Stromal cell of bone marrow (primary cell): ENCODE measurements around the gene BCAS3.
A peak's percentile ranks its signal among the peaks of the same experiment; 100 is the strongest.
"Not testable (repeated sequence)": the region's sequence is repeated elsewhere in the genome, so short reads cannot be mapped to it uniquely, and the experiment has no call there.

ENCODE experiments used
- DNase-seq: peaks from one replicate; pipeline ENCODE4 v3.0.0-alpha.2; 2012; ENCODE audit warnings: low read depth

BCAS3 gene

DNA sequence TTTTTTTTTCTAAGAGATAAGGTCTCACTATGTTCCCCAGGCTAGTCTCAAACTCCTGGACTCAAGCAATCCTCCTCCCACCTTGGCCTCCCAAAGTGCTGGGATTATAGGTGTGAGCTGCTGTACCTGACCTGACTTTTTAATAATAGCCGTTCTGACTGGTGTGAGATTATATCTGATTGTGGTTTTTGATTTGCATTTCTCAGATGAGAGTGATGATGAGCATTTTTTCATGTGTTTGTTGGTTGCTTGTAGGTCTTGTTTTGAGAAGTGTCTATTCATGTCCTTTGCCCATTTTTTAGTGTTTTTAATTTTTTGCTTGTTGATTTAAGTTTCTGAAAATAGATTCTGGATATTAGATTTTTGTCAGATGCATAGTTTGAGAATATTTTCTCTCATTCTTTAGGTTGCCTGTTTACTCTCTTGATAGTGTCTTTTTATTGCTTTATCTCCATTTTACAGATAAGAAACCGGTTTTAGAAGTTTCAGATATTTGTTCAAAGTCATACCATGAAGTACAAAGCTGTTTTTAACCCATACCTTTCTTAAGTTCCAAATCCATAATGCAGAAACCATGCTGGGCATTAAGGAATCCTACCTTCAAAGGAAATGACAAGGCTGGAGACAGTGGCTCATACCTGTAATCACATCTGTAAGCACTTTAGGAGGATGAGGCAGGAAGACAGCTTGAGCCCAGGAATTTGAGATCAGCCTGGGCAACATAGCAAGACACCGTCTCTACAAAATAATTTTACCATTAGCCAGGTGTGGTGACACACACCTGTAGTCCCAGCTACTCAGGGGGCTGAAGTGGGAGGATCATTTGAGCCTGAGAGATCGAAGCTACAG, 553.5 kb downstream of the BCAS3 start:
- no peak for DNase-seq

DNA sequence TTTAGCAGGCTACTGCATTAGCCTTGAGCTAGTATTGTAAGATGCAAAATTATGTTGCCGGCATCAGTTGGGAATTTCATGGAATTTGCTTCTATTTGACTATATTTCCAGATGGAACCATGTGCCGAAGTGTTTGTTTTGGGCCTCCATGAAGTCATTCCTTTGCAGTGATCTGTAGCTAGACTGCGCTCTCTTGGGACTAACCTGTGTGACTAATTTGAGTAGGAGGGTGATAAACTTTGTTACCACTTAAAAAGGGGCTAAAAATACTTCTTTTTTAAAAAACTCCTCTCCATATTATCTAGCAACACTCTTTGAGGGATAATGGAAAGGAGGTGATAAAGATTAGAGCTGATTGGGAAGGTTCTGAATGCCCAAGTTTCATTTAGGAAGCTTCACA, 555.2 kb downstream of the BCAS3 start:
- DNase-seq: no peak

DNA sequence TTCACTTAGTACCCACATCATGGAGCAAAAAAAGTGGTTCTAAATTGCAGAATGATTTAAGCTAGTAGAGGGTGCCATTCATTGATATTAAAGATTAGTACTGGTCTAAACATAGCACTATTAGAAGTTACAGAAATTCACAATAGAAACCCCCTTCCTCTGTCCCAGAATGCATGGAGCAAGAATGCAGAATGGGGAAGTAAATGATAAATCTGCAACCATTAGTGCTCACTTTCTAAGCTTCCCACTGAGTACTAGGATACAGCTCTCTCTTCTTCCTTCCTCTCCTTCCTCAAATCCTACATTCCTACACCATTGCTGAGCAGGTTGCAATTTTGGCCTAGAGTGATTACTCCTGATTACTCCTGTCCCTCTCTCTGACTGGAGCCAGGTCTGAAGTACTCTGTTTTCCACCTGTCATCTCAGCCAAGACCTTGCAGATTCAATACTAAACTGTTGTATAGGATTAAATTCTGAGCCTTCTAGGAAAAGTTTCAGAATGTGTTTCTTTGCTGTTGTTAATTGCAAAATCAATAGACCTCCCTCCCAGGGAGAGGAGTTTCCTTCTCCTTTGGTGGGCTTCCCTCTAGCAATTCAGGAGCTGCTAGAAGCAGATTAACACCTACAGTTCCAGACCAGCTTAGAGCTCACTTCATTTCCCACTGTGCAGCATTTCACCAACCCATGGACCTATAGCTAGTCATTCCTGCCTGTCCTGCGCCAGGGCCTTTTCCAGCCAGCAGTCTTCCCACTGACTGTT, 556.5 kb downstream of the BCAS3 start:
- DNase-seq: no peak

DNA sequence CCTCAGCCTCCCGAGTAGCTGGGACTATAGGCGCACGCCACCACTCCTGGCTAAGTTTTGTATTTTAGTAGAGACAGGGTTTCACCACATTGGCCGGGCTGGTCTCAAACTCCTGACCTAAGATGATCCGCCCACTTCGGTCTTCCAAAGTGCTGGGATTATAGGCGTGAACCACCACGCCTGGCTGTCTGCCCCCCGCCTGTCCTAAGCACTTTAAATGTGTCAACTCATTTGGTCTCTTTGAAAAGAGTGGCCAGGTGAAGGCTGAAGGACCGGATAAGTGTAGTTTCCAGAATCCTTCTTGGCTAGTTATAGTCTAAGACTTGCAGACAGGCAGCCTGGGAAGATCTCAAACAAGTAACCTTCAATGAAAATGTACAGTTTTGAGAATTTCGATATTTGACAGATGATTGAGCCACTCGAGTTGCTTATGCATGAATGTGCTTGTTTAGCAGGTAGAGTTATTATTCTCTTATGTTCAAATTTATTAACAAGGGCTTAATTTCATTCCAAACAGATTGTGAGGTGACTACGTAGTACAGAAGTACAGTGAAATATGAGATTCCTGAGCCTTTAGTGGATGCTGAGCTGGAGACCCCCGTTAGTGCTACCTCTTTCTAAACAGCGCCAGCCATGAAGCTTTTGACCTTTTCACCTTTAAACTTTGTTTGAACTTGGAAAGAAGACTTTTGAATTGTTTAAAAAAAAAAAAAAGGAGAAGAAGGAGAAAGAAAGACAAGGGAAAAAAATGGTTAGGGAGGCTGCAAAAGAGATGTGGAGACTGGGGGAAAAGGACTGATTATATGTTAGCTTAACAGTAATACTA, 557.6 kb downstream of the BCAS3 start:
- no peak for DNase-seq

DNA sequence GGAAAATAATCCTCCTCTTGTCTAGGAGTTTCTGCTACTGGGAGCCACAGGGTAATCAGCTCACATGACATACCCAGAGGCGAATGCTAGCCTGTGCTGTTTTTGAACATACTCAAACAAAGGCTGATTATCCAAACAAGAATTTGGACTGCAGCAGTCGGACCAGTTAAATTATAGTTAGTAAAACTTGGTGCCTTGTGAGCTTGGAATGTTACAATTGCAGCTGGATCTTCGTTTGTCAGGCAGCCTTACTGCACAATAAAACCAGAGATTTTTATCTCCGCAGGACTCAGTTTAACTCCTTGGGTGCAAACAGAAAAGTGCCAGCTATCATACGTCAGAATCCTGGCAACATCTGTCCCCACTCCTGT, 558.2 kb downstream of the BCAS3 start:
- DNase-seq: no peak

DNA sequence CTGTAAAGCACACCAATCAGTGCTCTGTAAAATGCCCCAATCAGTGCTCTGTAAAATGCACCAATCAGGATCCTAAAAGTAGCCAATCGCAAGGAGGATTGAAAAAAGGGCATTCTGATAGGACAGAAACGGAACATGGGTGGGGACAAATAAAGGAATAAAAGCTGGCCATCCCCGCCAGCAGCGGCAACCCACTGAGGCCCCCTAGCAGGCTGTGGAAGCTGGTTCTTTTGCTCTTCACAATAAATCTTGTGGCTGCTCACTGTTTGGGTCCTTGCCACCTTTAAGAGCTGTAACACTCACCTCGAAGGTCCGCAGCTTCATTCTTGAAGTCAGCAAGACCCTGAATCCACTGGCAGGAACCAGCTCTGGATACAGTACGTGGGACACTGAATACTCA, 559.6 kb downstream of the BCAS3 start:
- no peak for DNase-seq

DNA sequence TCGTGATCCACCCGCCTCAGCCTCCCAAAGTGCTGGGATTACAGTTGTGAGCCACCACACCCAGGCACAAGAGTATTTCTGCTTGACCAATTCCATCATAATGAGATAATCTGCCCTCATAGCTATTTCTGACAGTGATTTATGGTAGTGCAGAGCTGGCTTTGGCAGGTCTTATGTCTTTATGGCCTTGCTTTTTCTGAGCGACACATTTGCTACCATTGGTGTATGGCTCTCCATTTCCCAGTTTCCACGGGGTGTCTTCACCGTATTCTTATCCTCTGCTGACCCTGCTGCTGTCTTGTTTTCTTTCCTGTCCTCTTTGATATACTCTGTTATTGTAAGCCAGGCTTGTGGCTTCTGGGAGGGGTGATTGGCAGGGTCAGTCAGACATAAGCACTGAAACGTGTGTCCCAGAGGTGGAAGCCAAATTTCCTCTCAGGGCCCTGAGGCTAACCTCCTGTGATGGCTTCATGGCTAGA, 560.8 kb downstream of the BCAS3 start:
- no peak for DNase-seq

DNA sequence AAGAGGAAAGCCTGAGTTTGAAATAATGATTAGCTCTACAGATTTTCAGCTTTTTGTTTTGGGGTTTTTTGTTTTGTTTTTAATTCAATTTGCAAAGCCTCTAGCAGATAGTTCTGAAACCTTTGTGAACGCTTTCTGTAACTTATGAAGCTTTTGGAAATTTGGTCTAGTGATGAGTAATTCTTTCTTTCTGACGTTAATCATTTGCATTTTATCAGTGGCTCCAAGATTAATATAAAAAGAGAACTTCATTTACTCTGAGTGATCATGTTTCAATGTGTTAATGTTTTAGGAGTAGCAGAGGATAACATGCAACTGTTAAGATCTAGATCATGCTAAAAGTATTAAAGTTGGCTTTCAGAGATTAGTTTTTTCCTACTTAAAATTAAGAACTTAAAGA, 561.7 kb downstream of the BCAS3 start:
- no peak for DNase-seq

DNA sequence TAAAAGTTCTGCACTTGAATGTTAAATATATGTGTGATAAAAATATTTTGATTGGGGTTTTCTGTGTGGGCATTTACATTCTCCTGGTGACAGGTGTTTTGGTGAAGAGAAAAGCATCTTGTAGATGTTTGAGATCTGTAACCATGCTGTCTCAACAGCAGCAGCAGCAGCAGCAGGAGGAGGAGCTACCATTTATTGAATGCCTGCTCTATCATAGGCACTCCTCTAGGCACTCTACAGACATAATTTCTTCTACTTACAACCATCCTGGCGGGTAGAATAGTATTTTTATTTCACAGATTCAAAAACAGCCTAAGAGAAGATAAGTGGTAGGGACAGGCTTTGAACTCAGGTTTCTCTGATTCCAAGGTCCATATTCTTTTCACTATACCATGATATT, 562.3 kb downstream of the BCAS3 start:
- no peak for DNase-seq

DNA sequence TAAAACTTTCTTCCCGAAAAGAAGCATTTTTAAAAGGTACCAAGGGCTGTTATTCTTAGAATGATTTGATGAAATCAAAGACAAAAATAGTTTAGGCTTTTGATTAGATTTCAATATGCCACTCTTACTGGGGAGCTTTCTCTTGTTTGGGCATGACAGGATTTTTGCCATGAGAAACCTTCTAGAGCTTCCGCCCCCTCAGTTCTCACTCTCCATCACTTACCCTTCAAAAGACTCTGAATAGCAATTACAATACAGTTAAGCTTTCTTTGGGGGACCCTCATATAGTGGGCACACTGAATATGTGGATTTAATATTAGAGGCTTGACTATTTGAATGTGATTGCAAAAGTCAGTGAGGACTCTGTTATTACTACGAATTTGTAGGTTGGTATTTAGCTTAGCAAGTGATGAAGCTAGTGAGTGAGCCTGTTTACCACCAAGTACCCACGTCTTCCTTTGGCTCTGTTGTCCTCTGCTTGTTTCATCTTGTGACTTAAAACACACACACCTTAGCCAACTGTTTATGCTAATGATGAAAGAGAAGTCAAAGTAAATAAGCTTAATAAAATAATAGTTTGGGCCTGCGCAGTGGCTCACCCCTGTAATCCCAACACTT, 563.3 kb downstream of the BCAS3 start:
- DNase-seq: no peak

DNA sequence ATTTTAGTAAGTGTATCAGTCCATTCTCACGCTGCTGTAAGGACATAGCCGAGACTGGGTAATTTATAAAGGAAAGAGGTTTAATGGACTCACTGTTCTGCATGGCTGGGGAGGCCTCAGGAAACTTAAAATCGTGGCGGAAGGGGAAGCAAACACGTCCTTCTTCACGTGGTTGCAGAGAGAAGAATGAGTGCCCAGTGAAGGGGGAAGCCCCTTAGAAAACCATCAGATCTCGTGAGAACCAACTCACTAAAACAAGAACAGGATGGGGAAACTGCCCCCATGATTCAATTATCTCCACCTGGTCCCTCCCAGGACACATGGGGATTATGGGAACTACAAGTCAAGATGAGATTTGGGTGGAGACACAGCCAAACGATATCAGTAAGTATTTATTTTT, 567.3 kb downstream of the BCAS3 start:
- not testable (repeated sequence) for DNase-seq

DNA sequence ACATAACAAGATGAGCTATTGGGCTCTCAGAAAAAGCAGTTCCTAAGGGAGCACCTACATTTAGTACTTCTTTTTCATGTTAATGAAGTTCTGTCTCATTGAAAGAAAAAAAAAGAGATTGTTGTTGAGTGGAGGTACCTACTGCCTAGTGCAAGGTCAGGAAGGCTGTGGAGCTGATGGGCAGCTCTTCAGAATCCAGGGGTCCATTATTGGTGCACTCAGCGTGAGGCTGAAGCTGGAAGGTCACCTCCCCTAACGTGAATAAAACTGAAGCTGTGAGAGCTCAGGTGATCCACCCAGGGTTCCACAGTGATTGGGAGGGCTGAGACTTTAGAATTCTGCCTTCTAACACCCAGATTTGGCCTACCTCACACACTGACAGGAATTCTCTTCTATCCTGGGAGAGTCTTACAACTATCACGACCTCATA, 568.1 kb downstream of the BCAS3 start:
- DNase-seq: no peak

DNA sequence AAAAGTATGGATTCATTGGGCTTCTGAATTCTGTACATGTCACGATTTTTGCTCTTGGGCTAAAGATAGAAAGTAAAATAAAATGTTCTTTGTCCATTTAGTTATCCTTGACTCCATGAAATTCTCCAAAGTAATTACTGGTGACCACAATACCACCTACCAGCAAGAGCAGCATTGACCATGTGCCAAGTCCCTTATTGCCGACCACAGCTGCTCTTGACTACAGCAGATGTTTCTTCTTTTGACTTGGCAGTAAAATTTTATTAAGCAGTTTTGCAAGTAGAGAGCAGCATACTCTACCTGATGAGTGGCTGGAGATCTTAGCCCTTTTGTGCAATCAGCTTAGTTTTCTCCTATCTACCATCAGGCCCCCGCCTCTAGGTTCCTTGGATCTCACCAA, 569.8 kb downstream of the BCAS3 start:
- DNase-seq: peak; percentile 64

DNA sequence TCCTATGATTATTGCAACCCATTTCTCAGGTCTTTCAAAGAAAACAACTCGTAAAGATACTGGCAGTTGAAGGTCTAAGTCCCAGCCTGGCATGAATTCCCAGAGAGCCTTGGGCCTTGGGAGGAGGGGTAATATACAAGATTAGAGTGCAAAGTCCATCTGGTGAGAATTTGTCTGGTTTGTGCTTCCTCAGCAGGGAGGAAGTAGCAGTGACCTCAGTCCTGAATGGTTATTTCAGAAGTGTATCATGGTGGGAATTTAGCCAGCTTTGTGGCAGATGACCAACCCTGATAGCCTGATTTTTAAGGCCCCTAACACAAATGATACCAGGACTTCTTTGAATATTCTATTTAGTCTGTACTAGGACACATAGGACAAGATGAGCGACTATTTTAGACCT, 570.7 kb downstream of the BCAS3 start:
- no peak for DNase-seq

DNA sequence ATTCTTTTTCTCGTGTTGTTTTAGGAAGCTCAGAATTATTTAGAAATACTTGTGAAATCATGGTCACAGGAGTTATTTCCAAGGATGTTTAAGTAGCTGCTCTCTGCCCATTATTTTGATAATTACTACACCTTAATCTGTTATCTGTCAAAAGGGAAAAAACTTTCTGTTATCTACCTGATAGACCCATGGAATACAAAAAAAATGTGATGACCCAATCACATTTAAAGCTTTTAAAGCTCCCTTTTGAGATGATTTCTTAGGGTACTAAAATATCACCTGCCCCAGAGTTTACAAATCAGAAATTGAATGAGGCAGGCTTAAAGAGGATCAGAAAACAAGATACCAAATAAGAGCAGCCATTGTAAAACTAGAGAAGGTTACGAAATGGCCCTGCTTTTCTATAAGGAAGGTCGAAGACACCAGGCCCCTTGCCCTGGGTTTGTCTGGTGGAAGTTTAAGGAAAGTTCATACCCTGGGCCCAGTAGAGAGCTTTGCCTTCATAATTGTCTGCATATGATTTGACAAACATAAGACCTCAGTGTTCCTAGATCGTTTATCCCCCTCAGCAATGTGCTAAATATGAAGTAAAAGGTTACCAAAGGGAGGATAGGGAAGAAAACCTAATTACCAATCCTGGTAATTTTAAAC, 572.1 kb downstream of the BCAS3 start:
- no peak for DNase-seq

DNA sequence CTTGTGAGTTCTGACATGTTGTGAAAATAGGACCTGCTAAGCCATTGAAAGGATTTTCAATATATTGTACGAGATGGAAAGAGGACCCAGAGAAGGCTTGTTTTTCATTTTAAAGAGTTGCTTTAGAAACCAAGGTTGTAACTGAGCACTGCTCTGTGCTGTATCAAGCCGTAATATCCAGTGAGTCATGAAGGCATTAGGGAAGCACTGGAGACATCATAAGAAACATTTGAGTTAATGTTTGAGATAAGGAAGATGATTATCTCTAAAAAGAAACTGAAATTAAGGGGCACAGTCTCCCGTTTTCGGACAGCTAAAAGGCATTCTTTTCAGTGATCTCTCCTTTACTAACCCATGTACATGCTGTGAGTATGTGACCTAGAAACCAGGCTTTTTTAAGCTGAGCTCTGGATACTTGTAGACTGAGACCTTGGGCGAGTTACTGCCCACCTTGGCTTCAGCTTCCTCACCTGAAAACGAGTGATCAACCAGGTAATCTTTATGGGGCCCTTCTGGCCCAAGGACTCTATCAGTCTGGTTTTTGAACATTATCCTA, 572.8 kb downstream of the BCAS3 start:
- no peak for DNase-seq

DNA sequence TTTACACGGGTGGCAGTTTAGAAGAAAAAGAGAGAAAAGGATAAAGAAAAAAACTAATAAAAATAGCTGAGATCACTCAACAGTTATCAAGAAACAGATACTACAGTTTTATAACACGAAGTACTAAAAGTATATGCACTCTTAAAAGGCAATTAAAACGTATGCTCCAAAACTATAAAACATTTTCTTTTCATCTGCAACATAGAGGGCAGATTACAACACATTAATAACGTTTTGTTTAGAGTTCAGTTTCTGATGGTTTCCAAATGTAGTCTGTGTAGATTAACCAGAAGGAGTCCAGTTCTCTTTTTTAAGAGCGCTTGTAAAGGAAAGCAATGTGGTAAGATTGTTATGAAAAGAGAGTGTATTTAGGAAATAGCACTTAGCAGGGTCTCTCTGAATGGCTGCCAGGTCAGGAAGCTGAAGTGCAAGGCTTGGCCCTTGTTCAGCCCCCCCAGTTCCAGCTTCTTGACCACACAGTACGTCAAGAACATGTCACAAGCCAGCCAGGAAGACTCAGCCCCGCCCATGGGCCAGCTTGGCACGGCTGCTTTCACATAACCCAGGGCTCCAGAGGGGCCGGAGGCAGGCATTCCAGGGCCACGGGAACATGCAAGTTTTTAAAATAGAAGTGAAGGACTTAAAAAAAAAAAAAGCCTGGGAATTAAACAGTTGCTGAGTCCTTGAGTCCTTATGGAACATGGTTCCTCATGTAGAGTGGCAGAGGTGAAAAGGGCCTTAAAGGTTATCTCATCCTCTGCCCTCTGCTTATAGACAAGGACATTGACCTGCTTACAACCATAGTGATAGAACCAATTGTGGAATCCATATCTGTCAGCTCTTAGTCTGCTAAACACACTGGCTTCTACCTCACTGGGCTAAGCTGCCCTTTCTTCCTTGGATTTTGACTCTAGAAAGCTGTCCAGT, 574.6 kb downstream of the BCAS3 start:
- peak; percentile 97 for DNase-seq

DNA sequence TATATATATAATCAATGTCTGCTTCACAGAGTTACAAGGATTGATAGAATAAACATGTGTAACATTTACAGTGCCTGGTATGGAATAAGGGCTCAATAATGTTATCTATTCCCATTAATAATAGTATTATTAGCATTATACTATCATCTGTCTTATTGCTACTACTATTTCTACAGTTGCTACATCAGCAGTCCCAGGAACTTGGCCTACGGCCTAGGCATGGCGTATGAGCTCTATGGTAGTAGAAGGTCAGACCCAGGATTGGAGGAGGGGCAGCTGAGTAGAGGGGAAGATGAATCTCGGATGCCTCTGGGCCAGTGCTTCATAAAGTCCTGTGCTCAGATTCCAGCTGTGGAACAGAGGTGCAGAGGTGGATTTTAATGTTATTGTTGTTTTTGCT, 575.7 kb downstream of the BCAS3 start:
- no peak for DNase-seq

DNA sequence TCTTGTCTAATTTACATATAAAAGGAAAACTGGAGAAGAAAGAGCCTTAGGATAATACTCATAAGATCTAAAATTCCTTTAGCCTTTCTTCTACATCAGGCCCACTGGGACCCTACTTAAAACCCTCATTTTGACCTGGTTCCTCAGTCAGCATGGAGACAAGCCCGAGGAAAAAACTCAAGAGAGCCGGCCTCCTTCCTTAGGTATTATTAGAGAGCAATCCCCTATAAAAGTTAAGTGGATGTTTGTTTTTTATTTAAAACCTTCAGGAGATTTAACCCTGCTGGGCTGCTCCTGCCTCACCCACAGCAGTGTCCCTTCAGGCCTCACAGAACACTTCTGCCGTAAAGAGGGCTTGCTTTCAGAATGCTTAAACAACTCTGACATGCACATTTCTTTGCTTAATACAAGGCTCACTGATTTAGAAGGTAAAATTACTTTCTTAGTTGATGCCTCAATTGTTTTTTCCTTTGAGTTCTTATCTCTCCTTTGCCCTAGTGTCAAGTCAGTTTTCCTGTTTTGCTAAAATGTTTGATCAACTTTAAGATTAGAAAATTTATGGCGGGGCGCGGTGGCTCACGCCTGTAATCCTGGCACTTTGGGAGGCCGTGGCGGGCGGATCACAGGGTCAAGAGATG, 576.4 kb downstream of the BCAS3 start:
- DNase-seq: no peak

DNA sequence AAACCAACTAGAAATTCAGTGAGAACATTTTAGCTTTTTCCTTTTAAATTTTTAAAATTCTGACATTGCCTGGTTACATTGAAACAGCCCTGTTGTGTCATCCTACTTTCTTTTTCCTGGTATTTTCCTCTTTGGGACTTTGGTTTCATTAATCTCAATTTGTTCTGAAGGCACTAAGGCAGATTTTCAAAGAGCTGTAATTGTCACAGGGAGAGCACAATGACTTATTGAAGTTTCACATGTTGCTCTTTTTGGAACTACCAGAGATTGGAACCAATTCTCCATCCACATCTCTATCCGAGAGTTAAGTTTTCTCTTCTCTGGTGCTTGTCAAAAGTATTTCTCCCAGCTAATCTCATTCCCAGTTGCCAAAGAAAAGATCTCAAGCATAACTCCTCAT, 577.3 kb downstream of the BCAS3 start:
- no peak for DNase-seq
